ENCODE data around the gene LGALS3. TPM values are rescaled to one million over a fixed set of nuclear protein-coding genes. Genes with fewer than 3 reads are reported as not detected.

The LGALS3 gene
- total and polyA plus RNA-seq, 7 experiments from 2014 or later: 0.35 to 71.7 (median 11.7) TPM

DNA sequence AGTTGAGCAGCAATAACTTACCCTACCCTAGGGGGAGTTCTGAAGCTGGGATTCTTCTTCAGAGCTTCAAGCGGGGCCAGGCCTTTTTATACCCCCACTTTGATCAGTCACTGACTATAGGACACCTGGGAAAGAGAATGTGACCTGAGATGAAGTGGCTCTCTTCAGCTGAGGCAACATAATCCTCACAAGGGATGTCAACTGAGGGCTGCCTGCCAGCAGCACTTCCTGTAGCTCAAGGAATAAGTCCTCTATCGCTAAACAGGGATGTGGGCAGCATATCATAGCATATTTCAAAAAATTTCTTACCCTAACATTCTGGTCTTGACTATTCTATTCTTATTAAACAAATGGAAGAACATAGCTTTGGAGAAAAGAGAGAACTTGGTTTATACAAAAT lies 17.4 kb downstream of the LGALS3 start:
- H3K36me3 ChIP-seq (ENCODE audit: control insufficient read depth in 2 of 3, insufficient read depth in 3 of 3, low read length in 3 of 3): no peaks in the 10 kb centered on the region
- no peak overlapping the region for H3K4me3 ChIP-seq (ENCODE audit: low read length)
- POLR2A ChIA-PET: no interaction called here
- Mint-ChIP-seq H3K9me3 (no peaks in the 10 kb centered on the region), H3K27ac (peak overlapping the region in 1 of 9 donors; percentile 29), H3K4me3 (no peak overlapping the region), H3K36me3 (peaks cover 0 to 50% (median 0%) of the 10 kb centered on the region in 5 donors), H3K27me3 (no peaks in the 10 kb centered on the region), H3K4me1 (peaks cover 0 to 26% (median 0%) of the 10 kb centered on the region in 7 donors)
- no peaks in the 10 kb centered on the region for H3K4me1 ChIP-seq (ENCODE audit: control insufficient read depth in 2 of 2, insufficient read depth in 2 of 2, low read length in 2 of 2)
- no peak overlapping the region for H3K27ac ChIP-seq (ENCODE audit: low read depth, low read length)
- H3K9me3 ChIP-seq (ENCODE audit: control insufficient read depth in 2 of 3, low read length in 3 of 3): no peaks in the 10 kb centered on the region
- DNase-seq (no peak), ATAC-seq (no peak)
- no peaks in the 10 kb centered on the region for H3K27me3 ChIP-seq (ENCODE audit: control insufficient read depth in 2 of 2, insufficient read depth in 2 of 2, low read length in 2 of 2)
- CTCF ChIA-PET: interaction anchor here (0.7 to 1.2 kb wide), 2 partner anchors 14 to 27 kb away, joined by 3 read pairs; no protein-coding TSS in a partner anchor
- intact Hi-C loops (cut with micrococcal nuclease): no loop called here

DNA sequence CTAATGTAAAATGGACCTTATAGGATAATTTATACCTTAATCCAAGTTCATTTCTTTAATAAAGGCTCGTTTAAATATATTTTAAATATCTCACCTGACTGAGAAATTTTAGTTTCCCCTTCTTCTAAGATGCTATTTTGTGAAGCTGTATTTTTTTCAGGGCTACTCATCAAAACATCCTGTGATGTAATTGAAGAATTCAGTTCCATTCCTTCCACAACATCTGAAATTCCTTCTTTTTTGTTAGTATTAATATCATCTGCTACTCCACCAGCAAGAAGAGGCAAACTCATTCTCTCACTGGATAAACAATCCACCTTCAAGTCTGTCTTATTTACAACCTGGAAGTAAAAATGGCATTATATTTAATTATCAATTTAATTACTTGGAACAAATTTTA lies 22.5 kb downstream of the LGALS3 start:
- DNase-seq (no peak), ATAC-seq (no peak)
- ChIA-PET POLR2A (no interaction called here), CTCF (interaction anchor here (0.7 kb wide), 1 partner anchor 8 kb away, joined by 3 read pairs; no protein-coding TSS in a partner anchor)
- Mint-ChIP-seq H3K27ac (no peak overlapping the region), H3K9me3 (no peaks in the 10 kb centered on the region), H3K36me3 (peaks cover 0 to 26% (median 0%) of the 10 kb centered on the region in 5 donors), H3K4me3 (no peak overlapping the region), H3K4me1 (peaks cover 0 to 7% (median 0%) of the 10 kb centered on the region in 7 donors), H3K27me3 (no peaks in the 10 kb centered on the region)
- Histone ChIP-seq H3K4me1 (ENCODE audit: control insufficient read depth in 2 of 2, insufficient read depth in 2 of 2, low read length in 2 of 2) (no peaks in the 10 kb centered on the region), H3K4me3 (ENCODE audit: low read length) (no peak overlapping the region), H3K36me3 (ENCODE audit: control insufficient read depth in 2 of 3, insufficient read depth in 3 of 3, low read length in 3 of 3) (no peaks in the 10 kb centered on the region), H3K9me3 (ENCODE audit: control insufficient read depth in 2 of 3, low read length in 3 of 3) (no peaks in the 10 kb centered on the region), H3K27me3 (ENCODE audit: control insufficient read depth in 2 of 2, insufficient read depth in 2 of 2, low read length in 2 of 2) (no peaks in the 10 kb centered on the region), H3K27ac (ENCODE audit: low read depth, low read length) (no peak overlapping the region)
- intact Hi-C loops (cut with micrococcal nuclease): no loop called here

DNA sequence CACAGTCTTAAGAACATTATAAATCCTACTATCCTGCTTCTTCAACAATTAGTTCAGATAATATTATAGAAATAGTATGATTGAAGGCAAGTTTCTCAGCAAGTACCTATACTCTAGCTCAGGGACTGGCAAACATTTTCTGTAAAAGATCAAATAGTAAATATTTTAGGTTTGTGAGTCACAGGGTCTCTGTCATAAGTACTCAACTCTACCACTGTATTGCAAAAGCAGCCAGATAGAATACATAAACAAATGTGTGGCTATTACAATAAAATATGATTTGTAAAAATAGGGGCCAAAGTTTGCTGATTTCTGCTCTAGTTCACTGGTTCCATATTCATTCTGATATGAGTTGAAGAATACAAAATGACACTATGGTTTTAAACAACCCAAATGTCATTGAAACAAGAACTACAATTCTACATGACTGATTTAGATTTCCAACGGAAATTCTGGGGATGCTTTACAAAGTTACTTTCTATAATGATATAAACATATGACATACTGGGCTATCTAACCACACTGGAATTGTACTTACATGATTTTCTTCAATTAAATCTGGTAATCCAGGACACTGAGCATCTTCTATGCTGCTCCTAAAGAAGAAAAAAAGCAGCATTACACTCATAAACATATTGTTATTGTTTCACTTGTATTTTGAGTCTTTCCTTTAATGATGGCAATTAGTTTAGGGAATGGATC lies 23.2 kb downstream of the LGALS3 start:
- Histone ChIP-seq H3K36me3 (ENCODE audit: control insufficient read depth in 2 of 3, insufficient read depth in 3 of 3, low read length in 3 of 3) (no peaks in the 10 kb centered on the region), H3K27me3 (ENCODE audit: control insufficient read depth in 2 of 2, insufficient read depth in 2 of 2, low read length in 2 of 2) (no peaks in the 10 kb centered on the region), H3K4me3 (ENCODE audit: low read length) (no peak overlapping the region), H3K27ac (ENCODE audit: low read depth, low read length) (no peak overlapping the region), H3K4me1 (ENCODE audit: control insufficient read depth in 2 of 2, insufficient read depth in 2 of 2, low read length in 2 of 2) (no peaks in the 10 kb centered on the region), H3K9me3 (ENCODE audit: control insufficient read depth in 2 of 3, low read length in 3 of 3) (no peaks in the 10 kb centered on the region)
- DNase-seq: no peak
- no peak for ATAC-seq
- POLR2A ChIA-PET: no interaction called here
- H3K27ac Mint-ChIP-seq: no peak overlapping the region
- intact Hi-C loops (cut with micrococcal nuclease): no loop called here
- CTCF ChIA-PET: interaction anchor here (0.6 kb wide), 1 partner anchor 28 kb away, joined by 3 read pairs; no protein-coding TSS in a partner anchor
- H3K36me3 Mint-ChIP-seq: peaks cover 0 to 27% (median 0%) of the 10 kb centered on the region in 5 donors
- peaks cover 0 to 5% (median 0%) of the 10 kb centered on the region in 7 donors for H3K4me1 Mint-ChIP-seq
- no peak overlapping the region for H3K4me3 Mint-ChIP-seq
- H3K27me3 Mint-ChIP-seq: no peaks in the 10 kb centered on the region
- no peaks in the 10 kb centered on the region for H3K9me3 Mint-ChIP-seq

DNA sequence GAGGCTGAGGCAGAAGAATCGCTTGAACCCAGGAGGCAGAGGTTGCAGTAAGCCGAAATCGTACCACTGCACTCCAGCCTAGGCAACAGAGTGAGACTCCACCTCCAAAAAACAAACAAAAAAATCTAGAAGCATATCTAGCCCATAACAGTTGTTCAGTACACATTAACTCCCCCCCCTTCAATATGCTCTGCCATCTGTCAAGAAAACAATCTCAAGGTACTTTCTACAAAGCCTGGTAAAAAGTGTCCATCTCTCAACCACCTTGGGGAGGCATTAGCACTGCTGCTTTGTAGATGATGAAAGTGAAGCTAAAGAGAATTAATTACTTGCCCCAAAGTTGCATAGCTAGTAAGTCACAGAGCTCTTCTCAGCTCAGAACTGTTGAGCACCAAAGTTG lies 24.9 kb downstream of the LGALS3 start:
- DNase-seq (no peak), ATAC-seq (no peak)
- no peak overlapping the region for H3K27ac ChIP-seq (ENCODE audit: low read depth, low read length)
- H3K27ac Mint-ChIP-seq: no peak overlapping the region
- H3K4me3 Mint-ChIP-seq: no peak overlapping the region
- H3K27me3 Mint-ChIP-seq: no peaks in the 10 kb centered on the region
- H3K9me3 Mint-ChIP-seq: no peaks in the 10 kb centered on the region
- peaks cover 0 to 6% (median 0%) of the 10 kb centered on the region in 7 donors for H3K4me1 Mint-ChIP-seq
- peaks cover 0 to 23% (median 0%) of the 10 kb centered on the region in 5 donors for H3K36me3 Mint-ChIP-seq
- no peaks in the 10 kb centered on the region for H3K27me3 ChIP-seq (ENCODE audit: control insufficient read depth in 2 of 2, insufficient read depth in 2 of 2, low read length in 2 of 2)
- intact Hi-C loops (cut with micrococcal nuclease): no loop called here
- ChIA-PET POLR2A (no interaction called here), CTCF (no interaction called here)
- no peaks in the 10 kb centered on the region for H3K36me3 ChIP-seq (ENCODE audit: control insufficient read depth in 2 of 3, insufficient read depth in 3 of 3, low read length in 3 of 3)
- no peaks in the 10 kb centered on the region for H3K9me3 ChIP-seq (ENCODE audit: control insufficient read depth in 2 of 3, low read length in 3 of 3)
- no peaks in the 10 kb centered on the region for H3K4me1 ChIP-seq (ENCODE audit: control insufficient read depth in 2 of 2, insufficient read depth in 2 of 2, low read length in 2 of 2)
- no peak overlapping the region for H3K4me3 ChIP-seq (ENCODE audit: low read length)

DNA sequence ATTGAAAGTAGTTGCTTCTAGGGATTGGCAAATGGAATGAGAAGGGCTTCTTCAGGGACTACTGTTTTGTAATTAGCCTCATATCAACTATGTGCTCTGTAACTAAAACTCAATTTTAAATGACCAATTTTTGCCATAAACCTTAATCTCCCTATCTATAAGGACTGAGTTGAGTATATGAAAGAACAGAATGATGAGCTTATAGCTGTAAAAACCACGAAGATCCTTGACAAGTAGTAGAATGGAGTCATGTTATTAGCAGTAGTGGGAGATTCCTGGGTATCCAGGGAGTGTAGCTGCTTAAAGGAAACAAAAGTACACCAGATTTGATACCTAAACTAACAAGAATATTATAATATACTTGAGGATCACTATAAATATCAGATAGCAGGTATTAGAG lies 28.0 kb downstream of the LGALS3 start:
- intact Hi-C loops (cut with micrococcal nuclease): no loop called here
- no peak overlapping the region for H3K27ac Mint-ChIP-seq
- H3K4me1 Mint-ChIP-seq: peaks cover 0 to 15% (median 0%) of the 10 kb centered on the region in 7 donors
- ATAC-seq (no peak), DNase-seq (no peak)
- H3K36me3 Mint-ChIP-seq: peaks cover 0 to 18% (median 0%) of the 10 kb centered on the region in 5 donors
- Histone ChIP-seq H3K4me3 (ENCODE audit: low read length) (no peak overlapping the region), H3K27me3 (ENCODE audit: control insufficient read depth in 2 of 2, insufficient read depth in 2 of 2, low read length in 2 of 2) (no peaks in the 10 kb centered on the region), H3K27ac (ENCODE audit: low read depth, low read length) (no peak overlapping the region), H3K36me3 (ENCODE audit: control insufficient read depth in 2 of 3, insufficient read depth in 3 of 3, low read length in 3 of 3) (no peaks in the 10 kb centered on the region), H3K9me3 (ENCODE audit: control insufficient read depth in 2 of 3, low read length in 3 of 3) (no peaks in the 10 kb centered on the region), H3K4me1 (ENCODE audit: control insufficient read depth in 2 of 2, insufficient read depth in 2 of 2, low read length in 2 of 2) (no peaks in the 10 kb centered on the region)
- ChIA-PET CTCF (no interaction called here), POLR2A (no interaction called here)
- H3K9me3 Mint-ChIP-seq: no peaks in the 10 kb centered on the region
- no peak overlapping the region for H3K4me3 Mint-ChIP-seq
- peaks cover 0 to 4% (median 0%) of the 10 kb centered on the region in 5 donors for H3K27me3 Mint-ChIP-seq

DNA sequence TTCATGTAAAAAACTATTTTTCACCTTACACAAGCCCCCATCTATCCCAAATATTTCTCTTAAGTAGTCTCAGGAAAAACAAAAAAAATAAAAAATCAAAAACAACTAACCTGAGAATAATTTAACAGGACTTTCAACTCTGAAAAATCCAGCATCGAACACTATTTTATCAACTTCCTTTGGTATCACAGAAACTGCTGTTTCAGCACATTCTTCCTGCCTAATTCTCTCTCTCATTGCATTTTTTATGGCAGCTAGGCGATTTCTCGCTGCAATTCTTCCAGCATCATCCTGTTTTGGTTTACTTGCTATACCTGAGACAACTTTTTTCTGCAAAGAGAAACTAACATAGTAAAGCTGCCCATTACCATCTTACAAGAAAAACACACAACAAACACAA lies 29.4 kb downstream of the LGALS3 start:
- Histone ChIP-seq H3K4me1 (ENCODE audit: control insufficient read depth in 2 of 2, insufficient read depth in 2 of 2, low read length in 2 of 2) (no peaks in the 10 kb centered on the region), H3K27ac (ENCODE audit: low read depth, low read length) (no peak overlapping the region), H3K9me3 (ENCODE audit: control insufficient read depth in 2 of 3, low read length in 3 of 3) (no peaks in the 10 kb centered on the region), H3K27me3 (ENCODE audit: control insufficient read depth in 2 of 2, insufficient read depth in 2 of 2, low read length in 2 of 2) (no peaks in the 10 kb centered on the region), H3K36me3 (ENCODE audit: control insufficient read depth in 2 of 3, insufficient read depth in 3 of 3, low read length in 3 of 3) (no peaks in the 10 kb centered on the region), H3K4me3 (ENCODE audit: low read length) (no peak overlapping the region)
- Mint-ChIP-seq H3K27ac (no peak overlapping the region), H3K4me3 (no peak overlapping the region), H3K4me1 (peaks cover 0 to 15% (median 0%) of the 10 kb centered on the region in 7 donors), H3K9me3 (no peaks in the 10 kb centered on the region), H3K27me3 (peaks cover 0 to 4% (median 0%) of the 10 kb centered on the region in 5 donors), H3K36me3 (peaks cover 0 to 19% (median 0%) of the 10 kb centered on the region in 5 donors)
- CTCF ChIA-PET: no interaction called here
- POLR2A ChIA-PET: no interaction called here
- intact Hi-C loops (cut with micrococcal nuclease): no loop called here
- ATAC-seq (no peak), DNase-seq (no peak)
